ENCODE measurements around the gene GTF2F2. TPM values are rescaled to one million over a fixed set of nuclear protein-coding genes. Genes with fewer than 3 reads are reported as not detected.

Gene GTF2F2
- total RNA-seq, 4 donors from 2014 or later, result 12.1 to 18.1 (median 14.8) TPM

GRCh38 chr13:45141369-45141768 lies 21.1 kb downstream of the GTF2F2 start:
- no peak for DNase-seq (ENCODE audit: low spot score)
- no peak for ATAC-seq (ENCODE audit: low FRiP score)
- no peak for TF ChIP-seq CTCF (IDR thresholded peaks at IDR 0.05)

GRCh38 chr13:45142440-45143345 lies 22.4 kb downstream of the GTF2F2 start:
- no peak for TF ChIP-seq CTCF (IDR thresholded peaks at IDR 0.05)
- peak; percentile 24 for ATAC-seq (ENCODE audit: low FRiP score)
- DNase-seq (ENCODE audit: low spot score), result no peak

GRCh38 chr13:45143346-45143751 lies 23.0 kb downstream of the GTF2F2 start:
- DNase-seq (ENCODE audit: low spot score), result no peak
- peak; percentile 63 for ATAC-seq (ENCODE audit: low FRiP score)
- TF ChIP-seq CTCF (IDR thresholded peaks at IDR 0.05), result no peak

GRCh38 chr13:45149964-45150363 lies 29.7 kb downstream of the GTF2F2 start:
- no peak for TF ChIP-seq CTCF (IDR thresholded peaks at IDR 0.05)
- DNase-seq (ENCODE audit: low spot score) (no peak), ATAC-seq (ENCODE audit: low FRiP score) (no peak)

- no peak for ATAC-seq (ENCODE audit: low FRiP score)
- no peak for TF ChIP-seq CTCF (IDR thresholded peaks at IDR 0.05)
- DNase-seq (ENCODE audit: low spot score), result no peak
Observed at GRCh38 chr13:45156565-45157361, 36.5 kb downstream of the GTF2F2 start.

- DNase-seq (ENCODE audit: low spot score) (no peak), ATAC-seq (ENCODE audit: low FRiP score) (no peak)
- TF ChIP-seq CTCF (IDR thresholded peaks at IDR 0.05), result no peak
Observed at GRCh38 chr13:45162194-45162593, 41.9 kb downstream of the GTF2F2 start.

All from omental fat pad (tissue), 4 donors.